Stomach (tissue), 9 donors: ENCODE results near the gene TMEM255B. TPM values are rescaled to one million over a fixed set of nuclear protein-coding genes. Genes with fewer than 3 reads are reported as not detected.

Experiments
- DNase-seq, 2 donors: peaks; one replicate each; pipeline versions ENCODE4 v3.0.0 to v3.0.0-alpha.2; 2013 to 2019
- H3K27ac ChIP-seq, 5 donors: fragments of 200-600 bp in 4 of 5; sonication (generic) in 4 of 5; one replicate each; pipeline ENCODE4 v1.5.1; 2013 to 2019; ENCODE audit warnings: mild to moderate bottlenecking in 1 of 5, moderate library complexity in 1 of 5
- H3K27me3 ChIP-seq, 3 donors: fragments of 200-600 bp; sonication (generic); one replicate each; pipeline ENCODE4 v1.5.1; 2017 to 2019; ENCODE audit warnings: mixed run types in 1 of 3
- H3K36me3 ChIP-seq, 4 donors: fragments of 200-600 bp; sonication (generic); 1 replicate in 3 of 4; 2 replicates in 1 of 4; pipeline ENCODE4 v1.5.1; 2016 to 2019
- H3K4me1 ChIP-seq, 4 donors: fragments of 200-600 bp; sonication (generic); one replicate each; pipeline ENCODE4 v1.5.1; 2016 to 2019
- H3K4me3 ChIP-seq, 4 donors: fragments of 200-600 bp; sonication (generic) in 3 of 4; one replicate each; pipeline ENCODE4 v1.5.1; 2016 to 2019; ENCODE audit warnings: mild to moderate bottlenecking in 1 of 4
- H3K9me3 ChIP-seq, 4 donors: fragments of 200-600 bp; sonication (generic); one replicate each; pipeline ENCODE4 v1.5.1; 2016 to 2019
- EP300 ChIP-seq: sonication (generic); formaldehyde crosslinking; IDR thresholded peaks from one replicate; pipeline ENCODE4 v1.6.1; 2017; ENCODE audit warnings: antibody characterized with exemption
- POLR2A ChIP-seq, 4 donors: fragments of 450-650 bp; IDR thresholded peaks; one replicate each; pipeline ENCODE4 v1.6.1; 2016; ENCODE audit warnings: antibody characterized with exemption in 4 of 4, control low read depth in 2 of 4, mild to moderate bottlenecking in 1 of 4, moderate library complexity in 1 of 4
- POLR2AphosphoS5 ChIP-seq, 3 donors: sonication (generic); formaldehyde crosslinking; IDR thresholded peaks; one replicate each; pipeline ENCODE4 v1.6.1; 2016; ENCODE audit warnings: antibody characterized with exemption in 3 of 3
- WGBS, 5 donors: extraction: QIAGEN DNeasy Blood & Tissue Kit in 3 of 5; methylation state at CpG; one replicate each; pipeline versions ENCODE4 v1.1.5 to v1.1.7; 2013 to 2018; 5-methylcytosine and 5-hydroxymethylcytosine counted together
- intact Hi-C: fragments of 100-400 bp; cut with DNase I; formaldehyde crosslinking; loops from one replicate; pipeline ENCODE4 v1.15.1; 2023; ENCODE audit warnings: low total_unique reads
- polyA plus RNA-seq, 3 donors: library from polyadenylated mRNA; stranded (reverse); fragments of 200-250 nt; gene quantifications; one replicate each; pipeline ENCODE4 v1.2.3, GENCODE V29; 2013
- total RNA-seq, 5 donors: library from RNA; depleted of rRNA; stranded (reverse); fragments of >200 nt; gene quantifications; one replicate each; pipeline versions ENCODE4 v1.1.0 to v1.2.3, GENCODE V29; 2014 to 2016
- TF ChIP-seq, protein P1 (sequence below), 7 experiments: fragments of 450-650 bp in 4 of 7; fragments of 200-600 bp in 3 of 7; sonication (generic) in 3 of 7; IDR thresholded peaks; one replicate each; pipeline ENCODE4 v1.5.1; 2016 to 2019; ENCODE audit warnings: antibody characterized with exemption in 7 of 7, control low read depth in 2 of 7, mild to moderate bottlenecking in 1 of 7
- donor health status: healthy with polysubstance abuse.
- donor health status: Bipolar disorder and iron deficiency.
- donor health status: healthy.

TMEM255B gene
- total and polyA plus RNA-seq, 8 donors = 1.3 to 7.9 (median 4.6) TPM; not detected in 1

DNA sequence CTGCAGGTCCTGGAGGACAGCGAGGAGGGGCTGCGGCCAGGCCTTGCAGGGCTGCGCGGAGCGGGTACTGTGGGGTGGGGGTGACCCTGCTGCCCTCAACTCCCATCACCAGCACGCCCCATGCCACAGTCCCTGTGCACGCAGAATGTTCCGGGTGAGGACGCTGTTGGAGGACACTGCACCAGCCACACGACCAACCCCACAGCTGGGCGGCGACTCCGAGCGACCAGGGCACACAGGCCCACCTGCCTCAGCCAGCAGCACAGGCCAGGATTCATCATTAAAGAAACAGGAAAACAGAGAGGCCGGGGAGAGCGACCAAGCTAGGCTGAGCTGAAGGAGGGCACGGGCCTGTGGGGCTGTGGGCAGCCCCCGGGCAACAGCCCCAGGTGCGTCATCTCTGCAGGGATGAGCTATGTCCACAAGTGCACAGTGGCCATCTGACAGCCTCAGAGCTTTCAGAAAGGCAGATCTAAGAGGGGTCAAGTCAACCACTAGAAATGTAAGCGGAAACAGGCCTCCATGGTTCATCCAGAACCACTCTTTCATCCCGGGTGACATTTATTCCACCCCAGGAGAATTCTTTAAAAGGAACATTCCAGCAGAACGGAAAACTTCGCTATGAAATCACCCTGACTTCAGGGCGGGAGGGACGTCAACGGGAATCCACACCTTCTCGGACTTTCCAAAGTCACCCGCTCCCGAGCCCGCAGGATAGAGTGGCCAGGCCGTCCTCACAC, 103.3 kb downstream of the TMEM255B start:
- Histone ChIP-seq H3K27me3 (peaks cover 0 to 24% (median 0%) of the 10 kb centered on the region in 3 donors), H3K4me1 (peaks cover 48 to 68% (median 56%) of the 10 kb centered on the region in 4 donors), H3K27ac (peak overlapping the region; percentile 88 to 94 (median 92)), H3K36me3 (no peaks in the 10 kb centered on the region), H3K9me3 (no peaks in the 10 kb centered on the region), H3K4me3 (peak overlapping the region; percentile 73 to 89 (median 79))
- intact Hi-C loops = no loop called here
- no peak for DNase-seq
- no peak for TF ChIP-seq EP300
- TF ChIP-seq, protein P1, sequence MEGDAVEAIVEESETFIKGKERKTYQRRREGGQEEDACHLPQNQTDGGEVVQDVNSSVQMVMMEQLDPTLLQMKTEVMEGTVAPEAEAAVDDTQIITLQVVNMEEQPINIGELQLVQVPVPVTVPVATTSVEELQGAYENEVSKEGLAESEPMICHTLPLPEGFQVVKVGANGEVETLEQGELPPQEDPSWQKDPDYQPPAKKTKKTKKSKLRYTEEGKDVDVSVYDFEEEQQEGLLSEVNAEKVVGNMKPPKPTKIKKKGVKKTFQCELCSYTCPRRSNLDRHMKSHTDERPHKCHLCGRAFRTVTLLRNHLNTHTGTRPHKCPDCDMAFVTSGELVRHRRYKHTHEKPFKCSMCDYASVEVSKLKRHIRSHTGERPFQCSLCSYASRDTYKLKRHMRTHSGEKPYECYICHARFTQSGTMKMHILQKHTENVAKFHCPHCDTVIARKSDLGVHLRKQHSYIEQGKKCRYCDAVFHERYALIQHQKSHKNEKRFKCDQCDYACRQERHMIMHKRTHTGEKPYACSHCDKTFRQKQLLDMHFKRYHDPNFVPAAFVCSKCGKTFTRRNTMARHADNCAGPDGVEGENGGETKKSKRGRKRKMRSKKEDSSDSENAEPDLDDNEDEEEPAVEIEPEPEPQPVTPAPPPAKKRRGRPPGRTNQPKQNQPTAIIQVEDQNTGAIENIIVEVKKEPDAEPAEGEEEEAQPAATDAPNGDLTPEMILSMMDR (IDR thresholded peaks at IDR 0.05) = no peak
- TF ChIP-seq POLR2AphosphoS5 (IDR thresholded peaks at IDR 0.05) = no peak
- TF ChIP-seq POLR2A (IDR thresholded peaks at IDR 0.05) = no peak
- 56 to 62% (median 58%) methylated on average over 30 to 31 of the region's 31 CpGs for WGBS, 5 donors

- WGBS, 5 donors = 1 to 6% (median 2%) methylated on average over 27 to 60 of the region's 60 CpGs
- peak; percentile 68 to 77 for DNase-seq
- H3K4me1 ChIP-seq = peaks cover 42 to 62% (median 50%) of the 10 kb centered on the region in 4 donors
Measured at GRCh38 chr13:113862931-113863523, 104.0 kb downstream of the TMEM255B start.

GRCh38 chr13:113863524-113864272, 104.7 kb downstream of the TMEM255B start, which contains the start of gene GAS6:
GAS6 (minus strand) TSS chr13:113864076; CDS start chr13:113863920, 156 bp downstream.
- DNase-seq = peak; percentile 72 to 79
- intact Hi-C loops = no loop called here
- H3K4me1 ChIP-seq = peaks cover 42 to 58% (median 50%) of the 10 kb centered on the region in 4 donors

More at GRCh38 chr13:113862931-113863523, 104.0 kb downstream of the TMEM255B start:
- TF ChIP-seq POLR2AphosphoS5 (IDR thresholded peaks at IDR 0.05) (peak; percentile 6 to 37 (median 32)), POLR2A (IDR thresholded peaks at IDR 0.05) (no peak), EP300 (peak; percentile 45)
- TF ChIP-seq, protein P1 (IDR thresholded peaks at IDR 0.05) = no peak
- H3K9me3 ChIP-seq = no peaks in the 10 kb centered on the region
- H3K27me3 ChIP-seq = peaks cover 0 to 24% (median 0%) of the 10 kb centered on the region in 3 donors
- no peaks in the 10 kb centered on the region for H3K36me3 ChIP-seq
- peak overlapping the region; percentile 73 to 89 (median 79) for H3K4me3 ChIP-seq
- peak overlapping the region; percentile 88 to 94 (median 92) for H3K27ac ChIP-seq
- intact Hi-C loops = no loop called here

More at GRCh38 chr13:113863524-113864272, 104.7 kb downstream of the TMEM255B start, which contains the start of gene GAS6:
- peaks cover 0 to 24% (median 0%) of the 10 kb centered on the region in 3 donors for H3K27me3 ChIP-seq
- 1% methylated on average over 13 to 116 of the region's 116 CpGs for WGBS, 5 donors
- H3K9me3 ChIP-seq = no peaks in the 10 kb centered on the region
- H3K36me3 ChIP-seq = no peaks in the 10 kb centered on the region
- peak within 1 kb of the TSS; percentile 88 to 94 (median 92) for H3K27ac ChIP-seq
- no peak for TF ChIP-seq POLR2A (IDR thresholded peaks at IDR 0.05)
- TF ChIP-seq POLR2AphosphoS5 (IDR thresholded peaks at IDR 0.05) = no peak
- TF ChIP-seq EP300 = no peak
- TF ChIP-seq, protein P1 (IDR thresholded peaks at IDR 0.05) = no peak
- H3K4me3 ChIP-seq = peak within 1 kb of the TSS; percentile 73 to 89 (median 79)
